IMR-90 (cell line): ENCODE results near the gene TPX2. TPM values are rescaled to one million over a fixed set of nuclear protein-coding genes. Genes with fewer than 3 reads are reported as not detected.
A peak's percentile ranks its signal among the peaks of the same experiment; 100 is the strongest.

ENCODE experiments used
- ATAC-seq: fragments of 200-7000 bp; cut with Tn5 transposase; 2 replicates; pipeline ENCODE4 v1.9.1; 2020; ENCODE audit warnings: low read depth, mild to moderate bottlenecking, moderate library complexity
- BruUV-seq: library from RNA; stranded (reverse); fragments of 400-500 nt; replicated peaks from 2 replicates; lab custom pipeline; 2021; lab: Mats Ljungman, UMichigan
- CTCF ChIA-PET: fragments of 300-600 bp; formaldehyde crosslinking; extraction: SDS; loops from one replicate; lab custom pipeline; 2021; ENCODE audit warnings: antibody characterized with exemption; lab: Yijun Ruan, JAX
- POLR2A ChIA-PET: fragments of 300-600 bp; sonication (Branson Sonifier 250); formaldehyde crosslinking; loops from one replicate; lab custom pipeline; 2022; ENCODE audit warnings: antibody characterized with exemption; ENCODE audit not compliant: unreplicated experiment; lab: Charles Lee
- DNase-seq: peaks from one replicate; pipeline ENCODE4 v3.0.0; 2013
- H2AFZ ChIP-seq: replicated peaks from 2 replicates; pipeline ENCODE3; 2013; ENCODE audit warnings: low read length, mild to moderate bottlenecking; ENCODE audit not compliant: poor library complexity
- H2AK5ac ChIP-seq: 2 replicates; pipeline ENCODE4 v1.6.1; 2013; ENCODE audit warnings: low read depth, low read length, inconsistent platforms
- H2AK9ac ChIP-seq: replicated peaks from 2 replicates; pipeline ENCODE3; 2013; ENCODE audit warnings: mild to moderate bottlenecking, low read depth, low read length, moderate library complexity; ENCODE audit not compliant: poor library complexity
- H2BK120ac ChIP-seq: 2 replicates; pipeline ENCODE4 v1.6.1; 2013; ENCODE audit warnings: low read depth, low read length, inconsistent platforms
- H2BK15ac ChIP-seq: 3 replicates; pipeline ENCODE4 v1.6.1; 2013; ENCODE audit warnings: low read depth, low read length, inconsistent platforms
- H2BK20ac ChIP-seq: 2 replicates; pipeline ENCODE4 v1.6.1; 2013; ENCODE audit warnings: low read depth, mild to moderate bottlenecking, inconsistent platforms, low read length, moderate library complexity
- H2BK5ac ChIP-seq: 2 replicates; pipeline ENCODE4 v1.6.1; 2013; ENCODE audit warnings: mild to moderate bottlenecking, low read depth, low read length, inconsistent platforms; ENCODE audit not compliant: poor library complexity, severe bottlenecking
- H3K14ac ChIP-seq: replicated peaks from 2 replicates; pipeline ENCODE4 v1.6.1; 2013; ENCODE audit warnings: low read depth, low read length, inconsistent platforms
- H3K18ac ChIP-seq: 2 replicates; pipeline ENCODE4 v1.6.1; 2013; ENCODE audit warnings: low read depth, low read length, control low read depth
- H3K23ac ChIP-seq: 2 replicates; pipeline ENCODE4 v1.6.1; 2013; ENCODE audit warnings: low read depth, low read length, inconsistent platforms
- H3K27ac ChIP-seq: 2 replicates; pipeline ENCODE4 v1.5.1; 2013; ENCODE audit warnings: mild to moderate bottlenecking, control low read depth, low read length; ENCODE audit not compliant: insufficient read depth
- H3K27me3 ChIP-seq: 2 replicates; pipeline ENCODE4 v1.6.1; 2013; ENCODE audit warnings: low read length; ENCODE audit not compliant: control insufficient read depth, insufficient read depth
- H3K36me3 ChIP-seq: 2 replicates; pipeline ENCODE4 v1.6.1; 2013; ENCODE audit warnings: low read length, mixed read lengths; ENCODE audit not compliant: control insufficient read depth, insufficient read depth
- H3K4ac ChIP-seq: 2 replicates; pipeline ENCODE4 v1.6.1; 2013; ENCODE audit warnings: low read depth, low read length, inconsistent platforms
- H3K4me1 ChIP-seq: 2 replicates; pipeline ENCODE4 v1.6.1; 2013; ENCODE audit warnings: low read length, mixed read lengths; ENCODE audit not compliant: control insufficient read depth, insufficient read depth
- H3K4me2 ChIP-seq: 2 replicates; pipeline ENCODE4 v1.6.1; 2013; ENCODE audit warnings: low read depth, mild to moderate bottlenecking, control low read depth, low read length, moderate library complexity
- H3K4me3 ChIP-seq: 2 replicates; pipeline ENCODE4 v1.5.1; 2013; ENCODE audit warnings: low read depth, mild to moderate bottlenecking, control low read depth, low read length, moderate library complexity; ENCODE audit not compliant: insufficient read depth
- H3K56ac ChIP-seq: 2 replicates; pipeline ENCODE4 v1.6.1; 2013; ENCODE audit warnings: low read length, inconsistent platforms; ENCODE audit not compliant: insufficient read depth; ENCODE audit errors: extremely low read depth
- H3K79me1 ChIP-seq, 2 experiments: 2 replicates each; pipeline ENCODE4 v1.6.1; 2013; ENCODE audit warnings: low read length in 2 of 2, inconsistent platforms in 1 of 2, low read depth in 1 of 2
- H3K9ac ChIP-seq: 2 replicates; pipeline ENCODE4 v1.6.1; 2013; ENCODE audit warnings: low read depth, low read length, control low read depth
- H3K9me1 ChIP-seq: 2 replicates; pipeline ENCODE4 v1.6.1; 2013; ENCODE audit warnings: low read length, inconsistent platforms; ENCODE audit not compliant: insufficient read depth
- H3K9me3 ChIP-seq: 2 replicates; pipeline ENCODE4 v1.6.1; 2013; ENCODE audit warnings: low read length; ENCODE audit not compliant: control insufficient read depth, insufficient read depth
- H4K20me1 ChIP-seq: 2 replicates; pipeline ENCODE4 v1.6.1; 2013; ENCODE audit warnings: low read length, inconsistent platforms; ENCODE audit not compliant: insufficient read depth
- H4K5ac ChIP-seq: 2 replicates; pipeline ENCODE4 v1.6.1; 2013; ENCODE audit warnings: mild to moderate bottlenecking, low read depth, low read length, control low read depth
- H4K8ac ChIP-seq, 2 experiments: 2 replicates each; pipeline ENCODE4 v1.6.1; 2013; ENCODE audit warnings: low read depth in 2 of 2, low read length in 2 of 2, control low read depth in 1 of 2, inconsistent platforms in 1 of 2
- H4K91ac ChIP-seq: 2 replicates; pipeline ENCODE4 v1.6.1; 2013; ENCODE audit warnings: low read depth, low read length, inconsistent platforms; ENCODE audit not compliant: insufficient read depth
- BHLHE40 ChIP-seq: fragments of 150-350 bp; IDR thresholded peaks from 2 replicates; pipeline ENCODE4 v1.6.1; 2016; ENCODE audit warnings: mild to moderate bottlenecking, low read depth, low read length
- CEBPB ChIP-seq: IDR thresholded peaks from 2 replicates; pipeline ENCODE4 v1.6.1; 2012; ENCODE audit warnings: low read depth, low read length, improper control_type of control experiment
- CHD1 ChIP-seq: IDR thresholded peaks from 2 replicates; pipeline ENCODE4 v1.6.1; 2012; ENCODE audit warnings: low read depth, low read length, improper control_type of control experiment
- CTCF ChIP-seq: conservative IDR thresholded peaks from 2 replicates; pipeline ENCODE4 v1.5.1; 2012; ENCODE audit warnings: mild to moderate bottlenecking, low read depth, low read length, improper control_type of control experiment
- ELK1 ChIP-seq: fragments of 150-350 bp; IDR thresholded peaks from 2 replicates; pipeline ENCODE4 v1.6.1; 2016; ENCODE audit warnings: low read depth, mild to moderate bottlenecking, low read length, moderate library complexity, borderline replicate concordance
- FOS ChIP-seq: fragments of 150-350 bp; IDR thresholded peaks from 2 replicates; pipeline ENCODE4 v1.6.1; 2016; ENCODE audit warnings: low read depth, low read length
- MAFK ChIP-seq: IDR thresholded peaks from 2 replicates; pipeline ENCODE4 v1.6.1; 2012; ENCODE audit warnings: low read depth, low read length, improper control_type of control experiment
- MAZ ChIP-seq: IDR thresholded peaks from 2 replicates; pipeline ENCODE4 v1.6.1; 2012; ENCODE audit warnings: low read depth, mild to moderate bottlenecking, low read length, improper control_type of control experiment, moderate library complexity, borderline replicate concordance
- MXI1 ChIP-seq: IDR thresholded peaks from 2 replicates; pipeline ENCODE4 v1.6.1; 2012; ENCODE audit warnings: low read depth, mild to moderate bottlenecking, low read length, moderate library complexity, borderline replicate concordance
- NFE2L2 ChIP-seq: fragments of 150-350 bp; IDR thresholded peaks from 2 replicates; pipeline ENCODE4 v1.6.1; 2016; ENCODE audit warnings: low read depth, mild to moderate bottlenecking, low read length
- POLR2A ChIP-seq: IDR thresholded peaks from 2 replicates; pipeline ENCODE4 v1.6.1; 2012; ENCODE audit warnings: mild to moderate bottlenecking, low read depth, low read length
- RAD21 ChIP-seq: IDR thresholded peaks from 2 replicates; pipeline ENCODE4 v1.6.1; 2012; ENCODE audit warnings: low read length, improper control_type of control experiment
- RCOR1 ChIP-seq: IDR thresholded peaks from 2 replicates; pipeline ENCODE4 v1.6.1; 2012; ENCODE audit warnings: mild to moderate bottlenecking, low read length, improper control_type of control experiment; ENCODE audit not compliant: insufficient replicate concordance
- RFX5 ChIP-seq: IDR thresholded peaks from 2 replicates; pipeline ENCODE4 v1.8.0; 2012; ENCODE audit warnings: low read depth, mild to moderate bottlenecking, low read length, moderate library complexity
- SMC3 ChIP-seq: fragments of 150-350 bp; IDR thresholded peaks from 2 replicates; pipeline ENCODE4 v1.6.1; 2016; ENCODE audit warnings: low read depth, mild to moderate bottlenecking, antibody characterized with exemption, low read length, moderate library complexity
- USF2 ChIP-seq: fragments of 150-350 bp; IDR thresholded peaks from 2 replicates; pipeline ENCODE4 v1.6.1; 2017; ENCODE audit warnings: mild to moderate bottlenecking, antibody characterized with exemption, low read length, low read depth
- WGBS, 2 experiments: methylation state at CpG; one replicate each; pipeline versions ENCODE4 v1.1.5 to v1.1.7; 2013; ENCODE audit warnings: missing lambda C conversion rate in 2 of 2; ENCODE audit not compliant: insufficient read length in 1 of 2; ENCODE audit errors: extremely low coverage in 2 of 2; 5-methylcytosine and 5-hydroxymethylcytosine counted together
- dilution Hi-C: fragments of 300-500 bp; cut with HindIII; formaldehyde crosslinking; loops from one replicate; pipeline ENCODE4 v1.14.3; 2018; ENCODE audit warnings: low sequenced_read_pairs; ENCODE audit not compliant: unreplicated experiment
- in situ Hi-C: fragments of 300-500 bp; cut with MboI; formaldehyde crosslinking; loops from 3 replicates; pipeline ENCODE4 v1.14.3; 2019; ENCODE audit warnings: low sequenced_read_pairs, inconsistent platforms, mixed read lengths
- intact Hi-C: fragments of 100-400 bp; cut with micrococcal nuclease; formaldehyde crosslinking; loops from 2 replicates; pipeline ENCODE4 v1.10.0; 2022
- polyA plus RNA-seq, 3 experiments: library from polyadenylated mRNA; depleted of rRNA; stranded (reverse); fragments of >200 nt; gene quantifications; 2 replicates each; pipeline ENCODE4 v1.2.3, GENCODE V29; 2012; ENCODE audit warnings: low replicate concordance in 1 of 3
- total RNA-seq: library from RNA; depleted of rRNA; stranded (reverse); fragments of >200 nt; gene quantifications from 2 replicates; pipeline ENCODE4 v1.2.3, GENCODE V29; 2012

TPX2 gene
- total and polyA plus RNA-seq, 2 of the 4 experiments (the other 2 are of a cell fraction): 28.5 to 72.2 TPM

- no peak overlapping the region for H4K91ac ChIP-seq
- H3K9me1 ChIP-seq: peaks cover 5% of the 10 kb centered on the region; the same call in 1 of the 2 replicates
- H2AK9ac ChIP-seq: peak overlapping the region; percentile 67
- no peak overlapping the region for H3K14ac ChIP-seq
- H4K8ac ChIP-seq: no peak overlapping the region
- intact Hi-C loops (loop anchor here (2.0 kb wide), 1 partner anchor 24 kb away; no protein-coding TSS in a partner anchor), in situ Hi-C loops (loop anchor here (25.0 kb wide), 2 partner anchors 641 to 816 kb away; partner anchors contain the start of gene C20orf203), dilution Hi-C loops (no loop called here)
- no CpG with 5 or more reads among the region's 3 CpGs for WGBS, 2 experiments
- H3K9me3 ChIP-seq: no peaks in the 10 kb centered on the region
- ChIA-PET CTCF (interaction anchor here (0.8 to 1.6 kb wide), 8 partner anchors 9 to 179 kb away, joined by 3 to 7 read pairs (median 4); no protein-coding TSS in a partner anchor), POLR2A (no interaction called here)
- H3K23ac ChIP-seq: no peak overlapping the region
- H2BK5ac ChIP-seq: no peak overlapping the region
- peaks cover 47% of the 10 kb centered on the region for H3K27me3 ChIP-seq
- DNase-seq (no peak), ATAC-seq (no peak)
- TF ChIP-seq RCOR1 (no peak), SMC3 (no peak), CTCF (no peak), CHD1 (no peak), CEBPB (no peak), MAFK (no peak), USF2 (no peak), BHLHE40 (no peak), RFX5 (no peak), RAD21 (no peak), MAZ (no peak), ELK1 (no peak), POLR2A (no peak), MXI1 (no peak), NFE2L2 (no peak), FOS (no peak)
- no peak overlapping the region for H4K5ac ChIP-seq
- no peak overlapping the region for H3K9ac ChIP-seq
- H4K20me1 ChIP-seq: peaks cover 9% of the 10 kb centered on the region
- H3K36me3 ChIP-seq: no peaks in the 10 kb centered on the region
- H3K18ac ChIP-seq: no peak overlapping the region
- H3K4me2 ChIP-seq: no peak overlapping the region
- H3K4ac ChIP-seq: no peak overlapping the region
- H3K4me1 ChIP-seq: peaks cover 13% of the 10 kb centered on the region
- no peaks in the 10 kb centered on the region for H3K79me1 ChIP-seq
- H3K4me3 ChIP-seq: no peak overlapping the region
- H2BK15ac ChIP-seq: no peak overlapping the region
- H2BK20ac ChIP-seq: no peak overlapping the region
- no peak overlapping the region for H2BK120ac ChIP-seq
- peak overlapping the region; percentile 1 for H2AFZ ChIP-seq
- no peak overlapping the region for H3K56ac ChIP-seq
- no peak overlapping the region for H3K27ac ChIP-seq
- H2AK5ac ChIP-seq: no peak overlapping the region
- no TSS peak for BruUV-seq
Measured at GRCh38 chr20:31846793-31847138, 107.7 kb downstream of the TPX2 start.
